GM21381 (cell line): ENCODE data around the gene HCFC1R1.
"Not testable (repeated sequence)": the region's sequence is repeated elsewhere in the genome, so short reads cannot be mapped to it uniquely, and the experiment has no call there.

Source experiments
- ATAC-seq: cut with Tn5 transposase; IDR thresholded peaks from one replicate; pipeline ENCODE4 v1.9.1; 2021; ENCODE audit warnings: mild to moderate bottlenecking, moderate library complexity; ENCODE audit not compliant: unreplicated experiment

Gene HCFC1R1

GRCh38 chr16:3023669-3024478 lies at the start of gene HCFC1R1, which contains the start of gene THOC6:
Gene HCFC1R1, minus strand, starts transcription at chr16:3023942. Its CDS starts 1 bp downstream, at chr16:3023941.
Gene THOC6, plus strand, starts transcription at chr16:3024035. Its CDS starts 292 bp downstream, at chr16:3024327.
- ATAC-seq = peak; percentile 72

GRCh38 chr16:3073448-3073847 lies 49.7 kb upstream of the HCFC1R1 start:
- no peak for ATAC-seq

- not testable (repeated sequence) for ATAC-seq
Measured at GRCh38 chr16:3072576-3073263, 49.0 kb upstream of the HCFC1R1 start.

- ATAC-seq = not testable (repeated sequence)
Measured at GRCh38 chr16:3072148-3072547, 48.4 kb upstream of the HCFC1R1 start.

GRCh38 chr16:3071655-3072054 lies 47.9 kb upstream of the HCFC1R1 start:
- ATAC-seq = no peak

GRCh38 chr16:3070608-3071111 lies 46.9 kb upstream of the HCFC1R1 start:
- ATAC-seq = no peak

- not testable (repeated sequence) for ATAC-seq
Measured at GRCh38 chr16:3069146-3069545, 45.4 kb upstream of the HCFC1R1 start.

- no peak for ATAC-seq
Measured at GRCh38 chr16:3068487-3068886, 44.7 kb upstream of the HCFC1R1 start.

GRCh38 chr16:3066440-3066748 lies 42.7 kb upstream of the HCFC1R1 start:
- no peak for ATAC-seq

GRCh38 chr16:3065742-3066439 lies 42.1 kb upstream of the HCFC1R1 start:
- no peak for ATAC-seq

GRCh38 chr16:3065069-3065741 lies 41.5 kb upstream of the HCFC1R1 start, which contains the start of gene IL32:
Gene IL32, plus strand, starts transcription at chr16:3065640. Its CDS starts 172 bp downstream, at chr16:3065812.
- ATAC-seq = no peak

- ATAC-seq = no peak
Measured at GRCh38 chr16:3063625-3064386, 40.1 kb upstream of the HCFC1R1 start.

GRCh38 chr16:3062553-3062952 lies 38.8 kb upstream of the HCFC1R1 start:
- no peak for ATAC-seq

- ATAC-seq = no peak
Measured at GRCh38 chr16:3060339-3061127, 36.8 kb upstream of the HCFC1R1 start.

- ATAC-seq = no peak
Measured at GRCh38 chr16:3059723-3060242, 36.0 kb upstream of the HCFC1R1 start.

- ATAC-seq = peak; percentile 78
Measured at GRCh38 chr16:3059041-3059722, 35.4 kb upstream of the HCFC1R1 start.

- peak; percentile 31 for ATAC-seq
Measured at GRCh38 chr16:3058139-3059030, 34.6 kb upstream of the HCFC1R1 start.
